ENCODE results near the gene GRIN1.
A peak's percentile ranks its signal among the peaks of the same experiment; 100 is the strongest.

The GRIN1 gene

DNA sequence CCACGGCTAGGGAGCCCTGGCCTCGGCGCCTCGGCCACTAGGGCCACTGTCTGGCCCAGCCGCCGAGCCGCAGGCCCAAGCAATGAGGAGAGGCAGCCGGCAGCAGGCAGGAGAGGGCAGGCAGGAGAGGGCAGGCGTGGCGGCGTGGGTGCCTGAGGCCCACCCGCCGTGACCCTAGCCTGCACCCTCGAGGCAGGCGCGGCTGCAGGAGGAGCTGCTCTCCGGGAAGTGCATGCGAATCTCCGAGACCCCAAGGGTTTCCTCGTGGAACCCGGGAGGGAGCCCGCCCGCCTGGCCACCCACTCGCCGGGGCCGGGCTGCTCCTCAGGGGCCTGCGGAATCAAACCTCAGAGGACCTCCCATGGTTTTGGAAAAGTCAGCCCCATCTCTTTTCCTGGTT lies 9.3 kb downstream of the GRIN1 start:
- no peak for DNase-seq (ENCODE audit: low spot score)

DNA sequence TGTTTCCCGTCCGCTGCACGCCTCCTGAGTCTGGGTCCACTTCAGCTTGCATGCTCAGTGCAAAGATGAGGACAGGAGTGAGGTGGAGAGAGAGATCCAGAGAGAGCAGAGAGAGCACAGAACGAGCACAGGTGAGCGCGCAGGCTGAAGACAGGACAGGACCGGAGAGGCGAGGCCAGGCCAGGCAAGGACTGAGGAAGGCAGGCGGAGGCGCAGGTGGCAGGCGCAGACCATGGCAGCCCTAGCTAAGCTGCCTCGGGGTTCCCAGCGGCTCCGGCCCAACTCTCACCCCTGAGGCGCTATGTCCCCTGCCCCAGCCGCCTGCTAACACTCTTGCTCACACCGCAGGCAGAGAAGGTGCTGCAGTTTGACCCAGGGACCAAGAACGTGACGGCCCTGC lies 9.7 kb downstream of the GRIN1 start:
- no peak for DNase-seq (ENCODE audit: low spot score)

DNA sequence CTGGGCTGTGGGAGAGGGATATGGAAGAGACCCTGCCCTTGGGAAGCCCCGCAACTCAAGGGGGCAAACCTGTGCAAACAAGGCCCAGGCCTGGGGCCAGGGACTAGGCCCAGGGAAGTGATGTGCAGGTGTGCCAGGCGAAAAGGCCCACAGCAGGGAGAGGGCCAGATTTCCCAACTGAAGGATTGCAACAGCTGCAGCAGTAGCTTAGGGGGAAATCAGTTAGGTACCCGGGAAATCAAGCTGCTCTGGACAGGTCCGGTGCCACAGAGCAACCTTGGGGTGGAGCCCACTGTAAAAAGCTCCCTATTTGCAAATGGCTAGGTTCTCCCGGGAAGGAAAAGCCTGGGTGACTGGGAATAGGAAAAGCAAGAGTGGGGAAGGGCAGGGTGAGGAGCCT lies 10.4 kb downstream of the GRIN1 start:
- no peak for DNase-seq (ENCODE audit: low spot score)

DNA sequence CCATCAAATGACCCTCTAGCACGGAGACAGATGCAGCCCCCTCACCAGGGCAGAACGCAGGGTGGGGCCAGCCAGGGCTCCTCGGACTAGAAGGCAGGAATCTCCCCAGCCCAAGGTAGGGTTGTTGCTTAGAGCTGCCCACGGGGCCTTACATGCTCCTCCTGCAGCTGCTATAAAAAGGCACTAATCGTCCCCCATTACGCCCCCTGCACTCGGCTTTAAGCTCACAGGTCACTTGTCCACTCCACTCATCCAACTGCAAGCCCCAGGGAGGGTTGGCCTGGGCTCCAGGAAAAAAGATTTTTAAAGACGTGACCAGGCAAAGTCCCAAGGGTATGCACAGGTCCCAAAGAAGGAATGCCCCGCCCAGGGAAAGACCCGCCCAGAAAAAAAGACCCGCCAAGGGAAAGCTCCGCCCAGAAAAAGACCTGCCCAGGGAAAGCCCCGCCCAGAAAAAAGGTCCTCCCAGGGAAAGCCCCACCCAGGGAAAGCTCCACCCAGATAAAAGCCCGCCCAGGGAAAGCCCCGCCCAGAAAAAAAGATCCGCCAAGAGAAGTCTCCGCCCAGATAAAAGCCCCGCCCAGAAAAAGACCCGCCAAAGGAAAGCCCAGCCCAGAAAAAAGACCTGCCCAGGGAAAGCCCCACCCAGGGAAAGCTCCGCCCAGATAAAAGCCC lies 11.1 kb downstream of the GRIN1 start:
- peak; percentile 86 for DNase-seq (ENCODE audit: low spot score)

DNA sequence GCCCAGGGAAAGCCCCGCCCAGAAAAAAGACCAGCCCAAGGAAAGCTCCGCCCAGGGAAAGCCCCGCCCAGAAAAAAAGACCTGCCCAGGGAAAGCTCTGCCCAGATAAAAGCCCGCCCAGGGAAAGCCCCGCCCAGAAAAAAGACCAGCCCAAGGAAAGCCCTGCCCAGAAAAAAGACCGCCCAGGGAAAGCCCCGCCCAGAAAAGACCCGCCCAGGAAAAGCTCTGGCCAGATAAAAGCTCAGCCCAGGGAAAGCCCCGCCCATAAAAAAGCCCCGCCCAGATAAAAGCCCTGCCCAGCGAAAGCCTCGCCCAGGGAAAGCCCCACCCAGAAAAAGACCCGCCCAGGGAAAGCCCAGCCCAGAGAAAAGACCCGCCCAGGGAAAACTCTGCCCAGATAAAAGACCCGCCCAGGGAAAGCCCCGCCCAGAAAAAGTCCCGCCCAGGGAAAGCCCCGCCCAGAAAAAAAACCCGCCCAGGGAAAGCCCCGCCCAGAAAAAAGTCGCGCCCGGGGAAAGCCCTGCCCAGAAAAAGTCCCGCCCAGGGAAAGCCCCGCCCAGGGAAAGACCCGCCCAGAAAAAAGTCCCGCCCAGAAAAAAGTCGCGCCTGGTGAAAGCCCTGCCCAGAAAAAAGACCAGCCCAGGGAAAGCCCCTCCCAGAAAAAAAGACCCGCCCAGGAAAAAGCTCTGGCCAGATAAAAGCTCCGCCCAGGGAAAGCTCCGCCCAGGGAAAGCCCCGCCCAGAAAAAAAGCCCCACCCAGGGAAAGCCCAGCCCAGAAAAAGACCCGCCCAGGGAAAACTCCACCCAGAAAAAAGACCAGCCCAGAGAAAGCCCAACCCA lies 11.9 kb downstream of the GRIN1 start:
- DNase-seq (ENCODE audit: low spot score) = peak; percentile 82

DNA sequence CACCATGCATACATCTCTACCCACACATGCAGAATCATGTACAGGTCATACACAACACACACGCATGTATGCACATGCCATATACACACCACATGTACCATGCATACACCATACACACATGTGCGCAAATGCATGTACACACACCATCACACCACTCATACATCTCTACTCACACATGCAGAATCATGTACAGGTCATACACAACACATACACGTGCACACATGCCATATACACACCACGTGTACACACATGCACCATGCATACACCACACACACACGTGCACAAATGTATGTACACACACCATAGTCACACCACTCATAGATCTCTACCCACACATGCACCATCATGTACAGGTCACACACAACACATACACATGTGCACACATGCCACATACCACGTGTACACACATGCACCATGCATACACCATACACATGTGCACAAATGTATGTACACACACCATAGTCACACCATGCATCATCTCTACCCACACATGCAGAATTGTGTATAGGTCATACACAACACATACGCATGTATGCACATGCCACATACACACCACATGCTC lies 14.0 kb downstream of the GRIN1 start:
- DNase-seq (ENCODE audit: low spot score) = no peak

DNA sequence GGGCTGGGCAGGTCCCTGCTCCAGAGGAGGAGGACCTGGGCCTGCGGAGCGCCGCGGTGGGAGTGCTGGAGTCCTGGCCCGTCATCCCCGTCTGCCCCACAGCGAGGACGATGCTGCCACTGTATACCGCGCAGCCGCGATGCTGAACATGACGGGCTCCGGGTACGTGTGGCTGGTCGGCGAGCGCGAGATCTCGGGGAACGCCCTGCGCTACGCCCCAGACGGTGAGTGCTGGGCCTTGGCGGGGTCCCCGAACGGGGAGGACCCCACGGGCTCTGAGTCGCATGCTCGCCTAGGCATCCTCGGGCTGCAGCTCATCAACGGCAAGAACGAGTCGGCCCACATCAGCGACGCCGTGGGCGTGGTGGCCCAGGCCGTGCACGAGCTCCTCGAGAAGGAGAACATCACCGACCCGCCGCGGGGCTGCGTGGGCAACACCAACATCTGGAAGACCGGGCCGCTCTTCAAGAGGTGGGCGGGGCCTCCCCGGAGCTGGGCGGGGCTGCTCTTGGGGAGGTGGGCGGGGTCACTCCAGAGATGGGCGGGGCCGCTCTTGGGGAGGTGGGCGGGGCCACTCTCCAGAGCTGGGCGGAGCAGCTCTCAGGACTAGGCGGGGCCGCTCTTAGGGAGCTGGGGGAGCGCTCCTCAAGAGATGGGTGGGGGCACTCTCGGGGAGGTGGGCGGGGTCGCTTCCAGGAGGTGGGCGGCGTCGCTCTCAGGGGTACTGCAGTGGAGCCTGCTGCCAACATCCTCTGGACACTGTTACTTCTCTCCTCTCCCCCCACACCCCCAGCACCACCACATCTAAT lies 17.8 kb downstream of the GRIN1 start:
- peak; percentile 74 for DNase-seq (ENCODE audit: low spot score)

DNA sequence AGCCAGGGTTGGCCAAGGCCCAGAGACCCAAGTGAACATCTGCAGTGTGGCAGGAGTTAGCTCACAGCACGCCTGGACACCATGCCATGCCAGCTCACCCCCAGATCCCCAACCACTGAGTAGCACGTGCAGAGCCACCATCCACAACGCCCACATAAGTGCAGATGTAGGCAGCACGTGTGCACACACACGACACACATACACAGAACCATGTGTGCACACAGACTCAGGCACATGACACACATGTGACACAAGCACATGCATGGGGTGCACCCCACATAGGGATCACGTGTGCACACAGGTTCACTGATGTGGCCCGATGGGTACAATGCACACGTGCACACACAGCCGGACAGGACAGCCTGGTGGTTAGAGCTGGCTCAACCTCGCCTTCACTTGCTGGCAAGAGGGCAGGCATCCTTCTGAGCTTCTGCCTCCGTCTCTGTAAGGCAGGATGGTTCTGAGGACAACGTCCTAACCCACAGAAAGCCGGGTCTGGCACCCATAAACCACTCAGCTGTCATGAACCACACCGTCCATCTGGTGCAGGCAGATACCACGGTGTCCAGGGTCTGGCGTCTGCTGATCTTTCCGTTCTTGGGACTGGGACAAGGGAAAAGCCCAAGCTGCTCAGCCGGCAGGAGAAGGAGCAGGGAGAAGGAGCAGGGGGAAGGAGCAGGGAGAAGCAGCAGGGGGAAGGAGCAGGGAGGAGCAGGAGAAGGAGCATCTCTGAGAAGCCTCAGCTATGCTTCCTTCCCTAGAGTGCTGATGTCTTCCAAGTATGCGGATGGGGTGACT lies 18.9 kb downstream of the GRIN1 start:
- no peak for DNase-seq (ENCODE audit: low spot score)

DNA sequence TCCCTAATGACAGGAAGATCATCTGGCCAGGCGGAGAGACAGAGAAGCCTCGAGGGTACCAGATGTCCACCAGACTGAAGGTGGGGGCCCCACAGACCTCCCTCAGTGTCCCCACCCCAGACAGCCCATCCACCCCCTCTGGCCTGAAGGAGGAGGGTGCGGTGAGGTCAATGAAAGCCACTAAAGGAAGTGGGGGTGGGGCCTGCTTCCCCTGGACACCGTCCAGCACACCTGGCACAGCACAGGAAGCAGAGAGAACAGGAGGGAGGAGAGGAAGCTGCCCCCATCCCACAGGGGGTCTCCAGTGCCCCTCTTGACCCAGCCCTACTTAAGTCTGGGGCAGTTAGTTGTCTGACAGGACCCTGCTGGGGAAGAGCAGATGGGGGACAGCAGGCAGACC lies 19.7 kb downstream of the GRIN1 start:
- no peak for DNase-seq (ENCODE audit: low spot score)

DNA sequence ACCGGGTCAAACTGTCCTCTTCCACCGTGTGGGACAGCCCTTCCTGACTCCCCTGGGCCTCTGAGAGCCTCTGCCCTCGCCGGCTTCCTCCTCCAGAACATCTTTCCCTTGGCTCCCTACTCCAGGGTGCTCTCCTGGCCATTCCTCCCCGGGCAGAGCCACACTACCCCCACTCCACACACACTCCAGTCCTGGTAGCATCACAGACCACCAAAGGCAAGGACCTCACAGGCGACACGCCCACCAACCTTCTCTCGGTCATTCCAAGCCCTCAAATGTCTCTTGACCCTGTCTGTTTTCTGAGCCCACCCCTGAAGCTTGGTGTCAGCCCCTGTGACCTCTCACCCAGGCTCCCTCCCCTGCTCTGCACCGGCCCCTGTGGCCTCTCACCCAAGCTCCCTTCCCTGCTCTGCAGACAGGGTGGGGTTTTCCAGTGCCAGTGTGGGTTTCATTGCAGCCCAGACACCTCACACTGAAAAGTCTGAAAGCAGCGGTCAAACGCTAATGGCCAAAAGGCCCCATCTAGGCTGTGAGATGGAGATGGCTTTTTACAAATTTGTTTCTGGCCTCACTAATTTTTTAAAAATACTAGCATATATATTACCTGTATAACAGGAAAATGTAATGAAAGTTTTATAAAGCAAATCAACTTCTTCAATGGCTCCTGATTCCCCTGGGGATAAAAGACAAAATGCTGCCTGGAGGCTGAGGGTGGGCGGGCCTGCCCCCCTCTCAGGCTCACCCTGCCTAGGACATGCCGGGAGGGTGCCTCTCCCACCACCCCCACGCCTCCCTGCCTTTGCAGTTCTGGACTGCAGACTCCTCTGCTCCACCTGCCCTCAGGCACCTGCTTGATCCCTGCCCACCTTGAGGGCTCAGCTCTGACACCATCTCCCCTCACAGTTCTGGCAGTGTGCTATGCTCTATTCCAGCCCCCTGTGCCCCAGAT lies 20.4 kb downstream of the GRIN1 start:
- DNase-seq (ENCODE audit: low spot score) = no peak

DNA sequence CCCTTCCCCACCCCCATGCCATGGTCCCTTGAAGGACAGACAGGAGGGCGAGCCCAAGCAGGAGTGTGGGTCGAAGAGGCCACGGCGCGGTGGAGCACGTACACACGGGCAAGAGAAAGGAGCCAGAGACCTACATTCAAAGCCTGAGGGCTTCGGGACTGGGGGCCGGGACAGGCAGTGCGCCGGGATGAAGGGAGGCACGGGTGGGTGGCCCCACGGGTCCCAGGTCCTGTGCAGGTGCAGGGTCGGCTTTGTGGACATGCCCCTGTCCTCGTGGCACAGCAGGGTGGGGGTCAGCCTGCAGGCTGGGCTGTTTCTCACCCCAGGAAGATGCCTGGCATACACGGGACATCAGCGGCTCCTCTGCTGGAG lies 21.1 kb downstream of the GRIN1 start:
- no peak for DNase-seq (ENCODE audit: low spot score)

DNA sequence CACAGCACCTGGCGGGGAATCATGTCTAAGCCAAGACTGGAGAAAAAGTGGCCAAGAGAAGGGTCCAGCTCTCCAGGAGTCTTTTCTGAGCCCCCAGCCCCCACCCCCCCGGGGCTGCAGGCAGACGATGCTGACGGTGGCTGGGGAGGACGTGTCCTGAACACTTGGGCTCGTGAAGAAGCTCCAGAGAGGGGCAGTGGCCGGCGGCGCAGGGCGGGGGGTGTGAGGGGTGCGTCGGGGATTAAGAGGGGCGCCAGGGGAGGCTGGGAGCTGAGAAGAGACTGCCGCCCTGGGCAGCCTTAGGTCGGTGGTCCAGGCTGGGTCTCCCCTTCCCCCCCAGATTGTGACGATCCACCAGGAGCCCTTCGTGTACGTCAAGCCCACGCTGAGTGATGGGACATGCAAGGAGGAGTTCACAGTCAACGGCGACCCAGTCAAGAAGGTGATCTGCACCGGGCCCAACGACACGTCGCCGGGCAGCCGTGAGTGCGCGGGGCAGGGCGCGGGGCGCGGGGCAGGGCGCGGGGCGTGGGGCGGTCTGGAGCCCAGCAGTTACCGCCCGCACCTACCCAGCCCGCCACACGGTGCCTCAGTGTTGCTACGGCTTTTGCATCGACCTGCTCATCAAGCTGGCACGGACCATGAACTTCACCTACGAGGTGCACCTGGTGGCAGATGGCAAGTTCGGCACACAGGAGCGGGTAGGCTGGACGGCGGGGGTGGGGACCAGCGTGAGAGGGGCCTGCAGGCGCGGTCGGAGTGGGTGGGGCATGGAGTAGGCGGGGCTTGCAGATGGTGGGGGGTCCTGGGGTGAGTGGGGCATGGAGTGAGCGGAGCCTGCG lies 22.0 kb downstream of the GRIN1 start:
- DNase-seq (ENCODE audit: low spot score) = no peak

DNA sequence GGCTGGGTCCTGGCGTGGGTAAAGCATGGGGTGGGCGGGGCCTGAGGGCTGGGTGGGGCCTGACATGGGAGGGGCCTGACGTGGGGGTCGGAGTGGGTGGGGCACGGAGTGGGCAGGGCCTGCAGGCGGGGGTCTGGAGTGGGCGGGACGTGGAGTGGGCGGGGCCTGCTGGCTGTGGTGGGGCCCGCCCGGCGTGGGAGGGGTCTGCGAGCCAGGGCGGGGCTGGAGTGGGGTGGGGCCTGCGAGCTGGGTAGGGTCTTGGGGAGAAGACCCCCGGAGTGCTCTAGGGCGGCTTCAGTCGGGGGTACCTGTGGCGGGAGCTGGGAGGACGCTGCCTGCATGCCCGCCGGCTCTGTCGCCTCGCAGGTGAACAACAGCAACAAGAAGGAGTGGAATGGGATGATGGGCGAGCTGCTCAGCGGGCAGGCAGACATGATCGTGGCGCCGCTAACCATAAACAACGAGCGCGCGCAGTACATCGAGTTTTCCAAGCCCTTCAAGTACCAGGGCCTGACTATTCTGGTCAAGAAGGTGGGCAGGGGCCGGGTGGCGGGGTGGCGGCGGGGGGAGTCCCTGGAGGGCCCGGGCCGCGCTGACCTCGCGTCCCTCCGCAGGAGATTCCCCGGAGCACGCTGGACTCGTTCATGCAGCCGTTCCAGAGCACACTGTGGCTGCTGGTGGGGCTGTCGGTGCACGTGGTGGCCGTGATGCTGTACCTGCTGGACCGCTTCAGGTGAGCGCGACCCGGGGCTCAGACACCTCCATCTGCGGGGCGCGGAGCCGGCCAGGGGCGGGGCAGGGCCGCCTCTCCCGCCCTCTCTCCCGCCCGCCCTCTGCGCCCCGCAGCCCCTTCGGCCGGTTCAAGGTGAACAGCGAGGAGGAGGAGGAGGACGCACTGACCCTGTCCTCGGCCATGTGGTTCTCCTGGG lies 22.9 kb downstream of the GRIN1 start:
- no peak for DNase-seq (ENCODE audit: low spot score)

DNA sequence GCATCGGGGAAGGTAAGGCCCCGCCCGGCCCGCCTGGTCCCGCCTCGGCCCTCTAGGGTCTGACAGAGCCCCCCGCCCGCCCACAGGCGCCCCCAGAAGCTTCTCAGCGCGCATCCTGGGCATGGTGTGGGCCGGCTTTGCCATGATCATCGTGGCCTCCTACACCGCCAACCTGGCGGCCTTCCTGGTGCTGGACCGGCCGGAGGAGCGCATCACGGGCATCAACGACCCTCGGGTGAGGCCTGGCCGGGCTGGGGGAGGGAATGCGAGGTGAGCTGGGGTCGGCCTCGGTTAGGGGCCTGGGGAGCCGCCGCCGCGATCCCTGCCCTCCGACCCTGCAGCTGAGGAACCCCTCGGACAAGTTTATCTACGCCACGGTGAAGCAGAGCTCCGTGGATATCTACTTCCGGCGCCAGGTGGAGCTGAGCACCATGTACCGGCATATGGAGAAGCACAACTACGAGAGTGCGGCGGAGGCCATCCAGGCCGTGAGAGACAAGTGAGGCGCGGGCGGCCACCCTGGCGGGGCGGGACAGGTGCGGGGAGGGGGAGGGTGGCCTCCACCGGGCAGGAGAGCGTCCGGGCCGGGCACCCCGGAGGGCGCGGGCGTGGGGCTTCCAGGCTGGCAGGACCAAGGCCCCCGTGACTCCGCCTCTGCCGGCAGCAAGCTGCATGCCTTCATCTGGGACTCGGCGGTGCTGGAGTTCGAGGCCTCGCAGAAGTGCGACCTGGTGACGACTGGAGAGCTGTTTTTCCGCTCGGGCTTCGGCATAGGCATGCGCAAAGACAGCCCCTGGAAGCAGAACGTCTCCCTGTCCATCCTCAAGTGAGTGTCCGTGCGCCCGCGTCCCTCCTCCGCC lies 23.8 kb downstream of the GRIN1 start:
- no peak for DNase-seq (ENCODE audit: low spot score)

DNA sequence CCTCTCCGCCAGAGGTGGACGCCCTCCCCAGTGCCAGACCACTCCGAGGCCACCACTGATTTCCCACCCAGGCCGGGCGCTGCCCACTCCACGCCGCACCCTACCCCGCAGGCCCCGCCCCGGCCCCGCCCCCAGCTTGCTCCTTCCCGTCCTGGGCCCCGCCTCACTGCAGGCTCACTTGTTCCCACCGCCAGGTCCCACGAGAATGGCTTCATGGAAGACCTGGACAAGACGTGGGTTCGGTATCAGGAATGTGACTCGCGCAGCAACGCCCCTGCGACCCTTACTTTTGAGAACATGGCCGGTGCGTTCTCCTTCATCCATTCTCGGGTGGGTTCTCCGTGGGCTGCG lies 24.4 kb downstream of the GRIN1 start:
- no peak for DNase-seq (ENCODE audit: low spot score)

DNA sequence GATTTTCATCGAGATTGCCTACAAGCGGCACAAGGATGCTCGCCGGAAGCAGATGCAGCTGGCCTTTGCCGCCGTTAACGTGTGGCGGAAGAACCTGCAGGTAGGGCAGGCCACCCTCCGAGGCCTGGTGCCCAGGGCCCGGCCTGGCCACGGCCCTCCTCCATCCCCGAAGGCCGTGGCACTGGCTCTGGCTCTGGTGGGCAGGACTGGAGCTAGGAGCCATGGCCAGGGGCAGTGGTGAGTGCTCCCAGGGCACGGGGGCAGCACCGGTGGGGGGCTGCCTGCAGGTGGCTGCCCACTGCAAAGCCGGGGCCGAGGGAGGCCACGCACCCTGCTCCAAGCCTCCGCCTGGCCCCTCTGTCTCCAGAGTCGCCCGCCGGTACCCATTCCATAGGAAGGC lies 24.9 kb downstream of the GRIN1 start:
- DNase-seq (ENCODE audit: low spot score) = no peak

DNA sequence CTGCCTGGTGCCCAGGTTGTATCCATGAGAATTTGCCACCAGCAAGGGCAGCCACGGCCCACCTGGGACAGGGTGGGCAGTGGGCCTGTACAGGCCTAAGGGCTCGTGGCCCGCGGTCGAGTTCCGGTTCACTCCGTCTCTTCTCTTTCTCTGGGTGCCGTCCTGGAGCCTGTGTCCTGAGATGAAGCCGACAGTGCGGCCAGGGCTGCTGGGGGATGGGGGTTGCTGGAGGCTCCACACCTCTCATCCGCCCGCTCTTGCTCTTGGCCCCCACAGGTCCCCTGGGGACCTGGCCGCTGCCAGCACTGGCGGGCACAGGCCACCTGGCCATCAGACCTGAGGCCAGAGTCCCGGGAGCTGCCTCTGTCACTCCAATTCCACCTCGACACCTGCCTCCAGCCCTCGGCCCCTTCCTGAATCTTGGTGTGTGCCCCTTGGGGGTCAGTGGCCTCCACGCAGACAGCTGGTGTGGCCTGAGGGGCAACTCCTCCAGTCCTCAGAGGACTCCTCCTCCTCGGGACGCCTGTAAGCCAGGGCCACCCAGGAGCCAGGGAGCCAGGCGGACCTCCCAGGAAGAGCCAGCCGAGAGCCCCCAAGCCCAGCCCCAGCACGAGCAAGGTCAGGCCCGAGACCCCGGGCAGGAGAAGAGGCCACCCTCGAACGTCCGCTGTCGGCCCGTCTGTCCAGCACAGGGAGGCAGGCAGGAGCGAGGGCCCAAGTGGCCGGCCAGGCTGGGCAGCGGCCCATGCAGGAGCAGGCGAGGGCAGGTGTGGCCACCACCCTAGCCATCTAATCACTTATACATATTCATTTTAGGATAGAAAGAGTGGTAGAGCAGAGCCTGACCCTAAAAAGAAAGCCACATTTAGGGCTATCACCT lies 25.7 kb downstream of the GRIN1 start:
- no peak for DNase-seq (ENCODE audit: low spot score)
